HL-60/S4 treated with phorbol 12-myristate 13-acetate at 8.2 ng/mL for 4 days and 3 days (cell line): ENCODE results near the gene EMX1.

Source experiments
- in situ Hi-C: fragments of 300-500 bp; cut with MboI; formaldehyde crosslinking; loops from 2 replicates; pipeline ENCODE4 v1.15.0; 2022; ENCODE audit warnings: low sequenced_read_pairs

Gene EMX1

GRCh38 chr2:72940361-72940760 is 23.0 kb downstream of the EMX1 start:
- in situ Hi-C loops, result no loop called here

- in situ Hi-C loops, result no loop called here
Measured at GRCh38 chr2:72940786-72941185, 23.5 kb downstream of the EMX1 start.

GRCh38 chr2:72942293-72942692 is 25.0 kb downstream of the EMX1 start:
- in situ Hi-C loops, result no loop called here

GRCh38 chr2:72942881-72943418 is 25.6 kb downstream of the EMX1 start:
- in situ Hi-C loops, result no loop called here

GRCh38 chr2:72943540-72944395 is 26.4 kb downstream of the EMX1 start:
- in situ Hi-C loops, result no loop called here

GRCh38 chr2:72944804-72945449 is 27.6 kb downstream of the EMX1 start:
- in situ Hi-C loops, result no loop called here

- in situ Hi-C loops, result no loop called here
Measured at GRCh38 chr2:72945450-72946019, 28.2 kb downstream of the EMX1 start.

GRCh38 chr2:72946466-72946865 is 29.1 kb downstream of the EMX1 start:
- in situ Hi-C loops, result no loop called here

- in situ Hi-C loops, result no loop called here
Measured at GRCh38 chr2:72947952-72948830, 30.9 kb downstream of the EMX1 start.

- in situ Hi-C loops, result no loop called here
Measured at GRCh38 chr2:72949045-72949444, 31.7 kb downstream of the EMX1 start.

- in situ Hi-C loops, result no loop called here
Measured at GRCh38 chr2:72949642-72950041, 32.3 kb downstream of the EMX1 start.

GRCh38 chr2:72950558-72951255 is 33.4 kb downstream of the EMX1 start:
- in situ Hi-C loops, result no loop called here

GRCh38 chr2:72951303-72952095 is 34.2 kb downstream of the EMX1 start:
- in situ Hi-C loops, result no loop called here

GRCh38 chr2:72952110-72952823 is 34.9 kb downstream of the EMX1 start:
- in situ Hi-C loops, result no loop called here

- in situ Hi-C loops, result no loop called here
Measured at GRCh38 chr2:72952961-72953360, 35.6 kb downstream of the EMX1 start.

GRCh38 chr2:72953528-72953927 is 36.2 kb downstream of the EMX1 start:
- in situ Hi-C loops, result no loop called here

- in situ Hi-C loops, result no loop called here
Measured at GRCh38 chr2:72953976-72954375, 36.7 kb downstream of the EMX1 start.

GRCh38 chr2:72954376-72955227 is 37.3 kb downstream of the EMX1 start:
- in situ Hi-C loops, result no loop called here
